Urinary bladder (tissue), 2 donors: ENCODE results near the gene MPHOSPH8. TPM values are rescaled to one million over a fixed set of nuclear protein-coding genes. Genes with fewer than 3 reads are reported as not detected.

Experiments
- polyA plus RNA-seq: library from polyadenylated mRNA; stranded (reverse); fragments of 200-250 nt; gene quantifications from one replicate; pipeline ENCODE4 v1.2.3, GENCODE V29; 2013
- total RNA-seq: library from RNA; depleted of rRNA; stranded (reverse); fragments of >200 nt; gene quantifications from one replicate; pipeline ENCODE4 v1.2.3, GENCODE V29; 2014
- donor health status: healthy.

Gene MPHOSPH8
- total and polyA plus RNA-seq, 2 donors: 30.8 to 34.3 TPM

Other genes with a start within 250 kb of the MPHOSPH8 start
- gene TPTE2, start 72.1 kb upstream of the MPHOSPH8 start, total RNA-seq: 0.16 TPM
- gene TPTE2, start 72.1 kb upstream of the MPHOSPH8 start, polyA plus RNA-seq: not detected
- 90.0 TPM for gene PSPC1, start 149.3 kb downstream of the MPHOSPH8 start, total RNA-seq
- gene PSPC1, start 149.3 kb downstream of the MPHOSPH8 start, polyA plus RNA-seq: 31.6 TPM
- 41.0 TPM for gene ZMYM5, start 230.0 kb downstream of the MPHOSPH8 start, total RNA-seq
- gene ZMYM5, start 230.0 kb downstream of the MPHOSPH8 start, polyA plus RNA-seq: 9.7 TPM